H1 (cell line): ENCODE data around the gene DUSP18. TPM values are rescaled to one million over a fixed set of nuclear protein-coding genes. Genes with fewer than 3 reads are reported as not detected.

Experiments
- CTCF ChIA-PET: fragments of 300-600 bp; sonication (Branson Sonifier 250); formaldehyde crosslinking; loops from one replicate; lab custom pipeline; 2021; ENCODE audit not compliant: partially characterized antibody; lab: Charles Lee
- POLR2A ChIA-PET: fragments of 300-600 bp; sonication (Branson Sonifier 250); formaldehyde crosslinking; loops from one replicate; lab custom pipeline; 2021; ENCODE audit warnings: inconsistent platforms; ENCODE audit not compliant: partially characterized antibody; lab: Charles Lee
- DNase-seq, 2 experiments: peaks; one replicate each; pipeline versions ENCODE4 v3.0.0 to v3.0.0-alpha.2; 2010 to 2022; ENCODE audit warnings: low spot score in 2 of 2, low read depth in 1 of 2, mixed read lengths in 1 of 2
- FAIRE-seq: peaks from 2 replicates; lab custom pipeline; 2011; peaks lifted over from hg19 to GRCh38; lab: Jason Lieb, UNC
- H2AFZ ChIP-seq: 2 replicates; pipeline ENCODE4 v1.8.1; 2012; ENCODE audit warnings: low read length, inconsistent platforms
- H2AK5ac ChIP-seq: 2 replicates; pipeline ENCODE4 v1.6.1; 2013; ENCODE audit warnings: low read depth, low read length
- H2BK120ac ChIP-seq: replicated peaks from 2 replicates; pipeline ENCODE3; 2013; ENCODE audit warnings: low read depth, low read length, inconsistent platforms
- H2BK12ac ChIP-seq: 2 replicates; pipeline ENCODE4 v1.6.1; 2013; ENCODE audit warnings: low read depth, low read length
- H2BK15ac ChIP-seq: 2 replicates; pipeline ENCODE4 v1.6.1; 2013; ENCODE audit warnings: low read length
- H2BK20ac ChIP-seq: 2 replicates; pipeline ENCODE4 v1.6.1; 2013; ENCODE audit warnings: low read length
- H2BK5ac ChIP-seq: 2 replicates; pipeline ENCODE4 v1.6.1; 2013; ENCODE audit warnings: low read depth, low read length
- H3K14ac ChIP-seq: 2 replicates; pipeline ENCODE4 v1.6.1; 2013; ENCODE audit warnings: inconsistent platforms; ENCODE audit not compliant: insufficient read length
- H3K18ac ChIP-seq: 2 replicates; pipeline ENCODE4 v1.6.1; 2013; ENCODE audit warnings: low read length; ENCODE audit errors: extremely low read depth
- H3K23ac ChIP-seq: 2 replicates; pipeline ENCODE4 v1.6.1; 2013; ENCODE audit warnings: inconsistent platforms; ENCODE audit not compliant: insufficient read length
- H3K23me2 ChIP-seq: 2 replicates; pipeline ENCODE4 v1.6.1; 2013; ENCODE audit warnings: low read depth, low read length
- H3K27ac ChIP-seq: 2 replicates; pipeline ENCODE4 v1.6.1; 2011; ENCODE audit warnings: low read depth, low read length, inconsistent platforms
- H3K27me3 ChIP-seq, 4 experiments: replicated peaks in 1 of 4; 1 replicate in 1 of 4; 2 replicates in 3 of 4; pipeline versions ENCODE4 v1.6.1 to v1.8.1; 2011 to 2013; ENCODE audit warnings: low read length in 3 of 4, mild to moderate bottlenecking in 3 of 4, inconsistent platforms in 2 of 4, mixed read lengths in 2 of 4, moderate library complexity in 1 of 4; ENCODE audit not compliant: control insufficient read depth in 3 of 4, insufficient read depth in 3 of 4; ENCODE audit errors: extremely low read depth in 1 of 4
- H3K36me3 ChIP-seq, 4 experiments: 2 replicates each; pipeline versions ENCODE4 v1.6.1 to v1.8.1; 2011 to 2013; ENCODE audit warnings: mild to moderate bottlenecking in 4 of 4, low read length in 3 of 4, moderate library complexity in 2 of 4, control low read depth in 1 of 4, inconsistent platforms in 1 of 4; ENCODE audit not compliant: insufficient read depth in 4 of 4, control insufficient read depth in 2 of 4
- H3K4ac ChIP-seq: replicated peaks from 2 replicates; pipeline ENCODE3; 2013; ENCODE audit warnings: low read length, low read depth, mixed read lengths, inconsistent platforms; ENCODE audit not compliant: insufficient read length
- H3K4me1 ChIP-seq, 4 experiments: replicated peaks in 1 of 4; 1 replicate in 1 of 4; 2 replicates in 3 of 4; pipeline versions ENCODE4 v1.6.1 to v1.8.1; 2011 to 2013; ENCODE audit warnings: low read length in 3 of 4, inconsistent platforms in 2 of 4, mixed read lengths in 1 of 4; ENCODE audit not compliant: insufficient read depth in 4 of 4, control insufficient read depth in 3 of 4
- H3K4me2 ChIP-seq, 2 experiments: 2 replicates each; pipeline versions ENCODE4 v1.6.1 to v1.8.1; 2011 to 2013; ENCODE audit warnings: low read depth in 2 of 2, low read length in 2 of 2, control low read depth in 1 of 2, inconsistent platforms in 1 of 2, mild to moderate bottlenecking in 1 of 2; ENCODE audit not compliant: insufficient read depth in 1 of 2
- H3K4me3 ChIP-seq, 4 experiments: fragments of 200-600, 300-600 bp in 1 of 4; sonication (generic), shearing (Covaris generic), sonication (Bioruptor Twin) in 1 of 4; 2 replicates each; pipeline versions ENCODE4 v1.5.1 to v1.8.1; 2011 to 2016; ENCODE audit warnings: low read length in 4 of 4, low read depth in 3 of 4, control low read depth in 2 of 4, inconsistent platforms in 2 of 4, mild to moderate bottlenecking in 2 of 4, mixed read lengths in 1 of 4, moderate library complexity in 1 of 4; ENCODE audit not compliant: insufficient read depth in 2 of 4; ENCODE audit errors: extremely low read depth in 1 of 4
- H3K56ac ChIP-seq: replicated peaks from 2 replicates; pipeline ENCODE3; 2013; ENCODE audit warnings: low read depth, mild to moderate bottlenecking, mixed read lengths, low read length, inconsistent platforms; ENCODE audit not compliant: insufficient read length
- H3K79me1 ChIP-seq: 2 replicates; pipeline ENCODE4 v1.6.1; 2013; ENCODE audit warnings: low read depth, low read length, control low read depth
- H3K79me2 ChIP-seq, 2 experiments: 2 replicates each; pipeline versions ENCODE4 v1.6.1 to v1.8.1; 2012 to 2013; ENCODE audit warnings: low read length in 2 of 2, mild to moderate bottlenecking in 2 of 2, inconsistent platforms in 1 of 2; ENCODE audit not compliant: insufficient read depth in 2 of 2, control insufficient read depth in 1 of 2
- H3K9ac ChIP-seq, 4 experiments: replicated peaks in 1 of 4; 1 replicate in 1 of 4; 2 replicates in 3 of 4; pipeline versions ENCODE4 v1.6.1 to v1.8.1; 2011 to 2013; ENCODE audit warnings: low read depth in 3 of 4, low read length in 3 of 4, control low read depth in 2 of 4, mild to moderate bottlenecking in 2 of 4, moderate library complexity in 2 of 4, inconsistent platforms in 1 of 4; ENCODE audit errors: extremely low read depth in 1 of 4
- H3K9me3 ChIP-seq, 2 experiments: 2 replicates each; pipeline versions ENCODE4 v1.6.1 to v1.8.1; 2012 to 2013; ENCODE audit warnings: mild to moderate bottlenecking in 2 of 2, moderate library complexity in 2 of 2, control low read depth in 1 of 2, inconsistent platforms in 1 of 2, low read depth in 1 of 2, low read length in 1 of 2, mixed read lengths in 1 of 2; ENCODE audit not compliant: insufficient read depth in 2 of 2
- H4K20me1 ChIP-seq, 2 experiments: replicated peaks in 1 of 2; 2 replicates each; pipeline versions ENCODE3 to v1.8.1; 2011 to 2013; ENCODE audit warnings: inconsistent platforms in 2 of 2, low read length in 2 of 2, mild to moderate bottlenecking in 1 of 2; ENCODE audit not compliant: insufficient read depth in 2 of 2, control insufficient read depth in 1 of 2
- H4K5ac ChIP-seq: 2 replicates; pipeline ENCODE4 v1.6.1; 2013; ENCODE audit warnings: low read length, low read depth, mixed read lengths, inconsistent platforms; ENCODE audit not compliant: insufficient read length
- H4K8ac ChIP-seq: 2 replicates; pipeline ENCODE4 v1.8.0; 2013; ENCODE audit warnings: mild to moderate bottlenecking, moderate library complexity, low read length, inconsistent platforms; ENCODE audit not compliant: insufficient read depth; ENCODE audit errors: extremely low read depth
- H4K91ac ChIP-seq: replicated peaks from 2 replicates; pipeline ENCODE3; 2013; ENCODE audit warnings: low read length, mixed read lengths, inconsistent platforms; ENCODE audit not compliant: insufficient read length
- ATF3 ChIP-seq: IDR thresholded peaks from 2 replicates; pipeline ENCODE4 v1.6.1; 2011; ENCODE audit warnings: low read depth, mild to moderate bottlenecking, low read length; ENCODE audit not compliant: insufficient read depth
- MAFK ChIP-seq: IDR thresholded peaks from 2 replicates; pipeline ENCODE4 v1.6.1; 2012; ENCODE audit warnings: low read depth, mild to moderate bottlenecking, improper control_type of control experiment, low read length
- POU5F1 ChIP-seq: IDR thresholded peaks from 2 replicates; pipeline ENCODE4 v1.6.1; 2011; ENCODE audit warnings: low read depth, mild to moderate bottlenecking, low read length, moderate library complexity
- RBBP5 ChIP-seq: IDR thresholded peaks from 2 replicates; pipeline ENCODE4 v1.7.1; 2012; ENCODE audit warnings: low read depth, mild to moderate bottlenecking, inconsistent platforms, low read length, moderate library complexity, borderline replicate concordance
- WGBS, 2 experiments: shearing (Covaris generic) in 1 of 2; methylation state at CpG; one replicate each; pipeline versions ENCODE4 v1.1.6 to v1.1.7; 2013 to 2015; ENCODE audit warnings: low lambda C conversion rate in 2 of 2, mixed read lengths in 2 of 2, inconsistent platforms in 1 of 2, low coverage in 1 of 2, missing lambda C conversion rate in 1 of 2; ENCODE audit not compliant: insufficient replicate concordance in 2 of 2, insufficient coverage in 1 of 2, insufficient read length in 1 of 2; ENCODE audit errors: extremely low coverage in 1 of 2, missing lambda C conversion rate in 1 of 2; 5-methylcytosine and 5-hydroxymethylcytosine counted together
- polyA plus RNA-seq, 7 experiments: library from polyadenylated mRNA; depleted of rRNA in 3 of 7; stranded (reverse) in 5 of 7; unstranded in 2 of 7; fragments of >200 nt in 5 of 7; fragments of 200-250 nt in 2 of 7; gene quantifications; 1 replicate in 5 of 7; 2 replicates in 1 of 7; 4 replicates in 1 of 7; pipeline versions ENCODE4 v1.2.1 to v1.2.3, GENCODE V29; 2011 to 2013; ENCODE audit warnings: missing spikeins in 2 of 7, mixed read lengths in 2 of 7
- total RNA-seq: library from RNA; stranded (reverse); fragmentation: NEBNext Ultra II Directional; extraction: Animal tissue kit (Norgen Biotek cat#: 25700); gene quantifications from 2 replicates; pipeline ENCODE4 v1.2.1, GENCODE V29; 2021

DUSP18 gene
- total and polyA plus RNA-seq, 2 of the 8 experiments (the other 6 are each of a cell fraction or from before 2014, with no cell fraction given), result 2.6 to 7.3 TPM

DNA sequence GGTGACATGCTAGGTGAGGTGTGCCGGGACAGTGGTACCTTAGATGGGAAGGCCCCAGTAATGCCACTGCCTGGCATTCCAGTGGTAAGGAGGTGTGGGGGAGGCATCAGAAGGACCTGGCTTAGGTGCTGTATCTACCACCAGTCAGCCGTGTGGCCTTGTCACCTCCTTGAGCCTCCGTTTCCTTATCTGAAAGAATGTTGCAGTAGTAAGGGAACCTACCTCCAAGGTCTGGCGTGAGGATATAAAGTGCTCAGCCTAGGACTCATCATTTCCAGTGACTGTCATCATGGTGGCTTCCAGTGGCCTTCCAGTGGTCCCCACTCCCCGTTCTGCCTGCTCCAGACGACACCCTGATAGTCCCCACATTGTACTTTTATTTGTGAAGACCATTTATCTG is 6.8 kb upstream of the DUSP18 start:
- no peak overlapping the region for H2BK5ac ChIP-seq
- H3K23ac ChIP-seq, result no peak overlapping the region
- no peak overlapping the region for H2AFZ ChIP-seq
- no peak overlapping the region for H3K4me3 ChIP-seq
- CTCF ChIA-PET, result interaction anchor here (1.1 to 1.8 kb wide), 3 partner anchors 23 to 80 kb away, joined by 3 to 5 read pairs (median 3); no protein-coding TSS in a partner anchor
- TF ChIP-seq ATF3, result no peak
- TF ChIP-seq RBBP5, result no peak
- no peak for TF ChIP-seq POU5F1
- no peak for TF ChIP-seq MAFK
- TF ChIP-seq, all 59 proteins: peak for 0
- no peak overlapping the region for H3K14ac ChIP-seq
- H3K18ac ChIP-seq, result no peak overlapping the region
- no peaks in the 10 kb centered on the region for H3K79me2 ChIP-seq
- no peaks in the 10 kb centered on the region for H3K9me3 ChIP-seq
- no peak overlapping the region for H4K91ac ChIP-seq
- H3K27me3 ChIP-seq, result no peaks in the 10 kb centered on the region; a peak in 3 of 7 replicates
- no peak overlapping the region for H2BK12ac ChIP-seq
- peak overlapping the region; percentile 76; the same call in 1 of the 2 replicates for H2BK15ac ChIP-seq
- FAIRE-seq (no peak), DNase-seq (no peak)
- H3K79me1 ChIP-seq, result no peaks in the 10 kb centered on the region
- H2BK120ac ChIP-seq, result no peak overlapping the region
- no peaks in the 10 kb centered on the region for H3K23me2 ChIP-seq
- H3K4me2 ChIP-seq, result no peak overlapping the region
- 91% methylated on average over 6 of the region's 6 CpGs; no CpG with 5 or more reads in 1 of the 2 experiments for WGBS, 2 experiments
- no peak overlapping the region for H3K27ac ChIP-seq
- H3K36me3 ChIP-seq, result no peaks in the 10 kb centered on the region
- no peak overlapping the region for H4K8ac ChIP-seq
- H3K56ac ChIP-seq, result no peak overlapping the region
- H4K5ac ChIP-seq, result no peak overlapping the region
- H2BK20ac ChIP-seq, result peak overlapping the region; percentile 84; the same call in 1 of the 2 replicates
- POLR2A ChIA-PET, result no interaction called here
- no peaks in the 10 kb centered on the region for H4K20me1 ChIP-seq
- no peak overlapping the region for H2AK5ac ChIP-seq
- H3K4me1 ChIP-seq, result peaks cover 0 to 3% (median 1%) of the 10 kb centered on the region in 4 experiments; a peak in 3 of 7 replicates
- no peak overlapping the region for H3K9ac ChIP-seq
- H3K4ac ChIP-seq, result no peak overlapping the region
